Mesenchymal stem cell (in vitro differentiated cells and primary cell): Measurements from ENCODE around the gene MUC22.

Source experiments
- DNase-seq: peaks from one replicate; pipeline ENCODE4 v3.0.0-alpha.2; 2013
- H2AFZ ChIP-seq: one replicate; pipeline ENCODE4 v1.6.1; 2013; ENCODE audit warnings: low read depth, mild to moderate bottlenecking, control low read depth, inconsistent platforms, low read length, moderate library complexity
- H2AK5ac ChIP-seq: 2 replicates; pipeline ENCODE4 v1.6.1; 2013; ENCODE audit warnings: low read length, moderate library complexity, mild to moderate bottlenecking, inconsistent platforms; ENCODE audit not compliant: severe bottlenecking
- H2BK120ac ChIP-seq: one replicate; pipeline ENCODE4 v1.6.1; 2013; ENCODE audit warnings: low read depth, mild to moderate bottlenecking, inconsistent platforms, low read length, moderate library complexity
- H2BK12ac ChIP-seq, 2 experiments: one replicate each; pipeline ENCODE4 v1.6.1; 2013; ENCODE audit warnings: inconsistent platforms in 2 of 2, low read length in 2 of 2, mild to moderate bottlenecking in 2 of 2, moderate library complexity in 2 of 2, control low read depth in 1 of 2
- H2BK15ac ChIP-seq: one replicate; pipeline ENCODE4 v1.6.1; 2013; ENCODE audit warnings: mild to moderate bottlenecking, low read depth, inconsistent platforms; ENCODE audit not compliant: poor library complexity, severe bottlenecking
- H2BK5ac ChIP-seq: 2 replicates; pipeline ENCODE4 v1.6.1; 2013; ENCODE audit warnings: low read depth, mild to moderate bottlenecking, low read length, control low read depth, inconsistent platforms; ENCODE audit not compliant: poor library complexity, severe bottlenecking
- H3K14ac ChIP-seq, 2 experiments: one replicate each; pipeline ENCODE4 v1.6.1; 2013; ENCODE audit warnings: inconsistent platforms in 2 of 2, low read length in 2 of 2, control low read depth in 1 of 2, mild to moderate bottlenecking in 1 of 2, moderate library complexity in 1 of 2
- H3K18ac ChIP-seq, 2 experiments: one replicate each; pipeline ENCODE4 v1.6.1; 2013; ENCODE audit warnings: inconsistent platforms in 2 of 2, low read length in 2 of 2, control low read depth in 1 of 2, low read depth in 1 of 2, mild to moderate bottlenecking in 1 of 2
- H3K23ac ChIP-seq, 2 experiments: one replicate each; pipeline ENCODE4 v1.6.1; 2013; ENCODE audit warnings: inconsistent platforms in 2 of 2, low read length in 2 of 2, mild to moderate bottlenecking in 2 of 2, moderate library complexity in 2 of 2, control low read depth in 1 of 2
- H3K27ac ChIP-seq: 2 replicates; pipeline ENCODE4 v1.5.1; 2013; ENCODE audit warnings: mild to moderate bottlenecking, moderate library complexity, low read length, control low read depth, inconsistent platforms; ENCODE audit not compliant: poor library complexity, severe bottlenecking
- H3K27me3 ChIP-seq, 2 experiments: 2 replicates each; pipeline versions ENCODE4 v1.6.1 to v1.7.0; 2013; ENCODE audit warnings: low read length in 2 of 2, mild to moderate bottlenecking in 2 of 2, moderate library complexity in 2 of 2, control low read depth in 1 of 2, inconsistent platforms in 1 of 2; ENCODE audit not compliant: control insufficient read depth in 1 of 2, insufficient read depth in 1 of 2
- H3K36me3 ChIP-seq, 2 experiments: 2 replicates each; pipeline versions ENCODE4 v1.6.1 to v1.7.0; 2013; ENCODE audit warnings: low read length in 2 of 2, control low read depth in 1 of 2, inconsistent platforms in 1 of 2, low read depth in 1 of 2, mild to moderate bottlenecking in 1 of 2; ENCODE audit not compliant: insufficient read depth in 2 of 2, control insufficient read depth in 1 of 2
- H3K4ac ChIP-seq, 2 experiments: one replicate each; pipeline ENCODE4 v1.6.1; 2013; ENCODE audit warnings: inconsistent platforms in 2 of 2, low read length in 2 of 2, mild to moderate bottlenecking in 2 of 2, moderate library complexity in 2 of 2, control low read depth in 1 of 2, low read depth in 1 of 2
- H3K4me1 ChIP-seq: 2 replicates; pipeline ENCODE4 v1.6.1; 2013; ENCODE audit warnings: low read depth, low read length, control low read depth; ENCODE audit not compliant: control insufficient read depth, insufficient read depth
- H3K4me2 ChIP-seq: 2 replicates; pipeline ENCODE4 v1.6.1; 2013; ENCODE audit warnings: low read length, mild to moderate bottlenecking, inconsistent platforms; ENCODE audit not compliant: poor library complexity, severe bottlenecking
- H3K4me3 ChIP-seq, 2 experiments: 2 replicates each; pipeline versions ENCODE4 v1.5.1 to v1.7.0; 2013; ENCODE audit warnings: low read length in 2 of 2, mild to moderate bottlenecking in 2 of 2, control low read depth in 1 of 2, low read depth in 1 of 2; ENCODE audit not compliant: insufficient read depth in 1 of 2
- H3K79me1 ChIP-seq: replicated peaks from 2 replicates; pipeline ENCODE4 v1.6.1; 2013; ENCODE audit warnings: mild to moderate bottlenecking, control low read depth, low read length, inconsistent platforms; ENCODE audit not compliant: poor library complexity, severe bottlenecking
- H3K9ac ChIP-seq: 2 replicates; pipeline ENCODE4 v1.7.0; 2013; ENCODE audit warnings: mild to moderate bottlenecking, low read length, moderate library complexity
- H3K9me3 ChIP-seq: 2 replicates; pipeline ENCODE4 v1.7.0; 2013; ENCODE audit warnings: mild to moderate bottlenecking, low read length; ENCODE audit not compliant: control insufficient read depth
- H4K8ac ChIP-seq: one replicate; pipeline ENCODE4 v1.6.1; 2013; ENCODE audit warnings: inconsistent platforms, mild to moderate bottlenecking, low read length, moderate library complexity
- H4K91ac ChIP-seq: one replicate; pipeline ENCODE4 v1.6.1; 2013; ENCODE audit warnings: mild to moderate bottlenecking, low read length, inconsistent platforms
- WGBS: methylation state at CpG from one replicate; pipeline ENCODE4 v1.1.7; 2013; ENCODE audit warnings: mixed read lengths; 5-methylcytosine and 5-hydroxymethylcytosine counted together

MUC22 gene

DNA sequence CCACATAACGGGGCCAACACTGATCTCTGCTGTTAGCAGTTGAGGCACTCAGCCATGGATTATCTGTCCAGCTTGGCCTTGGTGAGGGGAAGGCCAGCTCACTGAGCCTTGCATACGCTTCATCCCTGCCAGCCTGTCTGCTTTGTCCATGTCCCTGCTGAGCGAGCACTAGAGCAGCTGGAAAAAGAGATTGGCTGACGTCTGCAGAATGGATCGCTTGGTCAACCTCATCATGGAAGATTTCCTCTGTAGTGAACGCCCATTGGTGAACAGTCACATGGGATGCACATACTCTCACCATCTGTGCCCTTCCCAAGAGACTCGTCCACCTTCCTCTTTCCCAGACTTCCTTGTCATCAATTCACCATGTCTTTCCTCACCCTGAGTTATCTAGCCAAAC, 26.9 kb downstream of the MUC22 start:
- 95% methylated on average over 7 of the region's 7 CpGs for WGBS
- no peak overlapping the region for H4K8ac ChIP-seq

DNA sequence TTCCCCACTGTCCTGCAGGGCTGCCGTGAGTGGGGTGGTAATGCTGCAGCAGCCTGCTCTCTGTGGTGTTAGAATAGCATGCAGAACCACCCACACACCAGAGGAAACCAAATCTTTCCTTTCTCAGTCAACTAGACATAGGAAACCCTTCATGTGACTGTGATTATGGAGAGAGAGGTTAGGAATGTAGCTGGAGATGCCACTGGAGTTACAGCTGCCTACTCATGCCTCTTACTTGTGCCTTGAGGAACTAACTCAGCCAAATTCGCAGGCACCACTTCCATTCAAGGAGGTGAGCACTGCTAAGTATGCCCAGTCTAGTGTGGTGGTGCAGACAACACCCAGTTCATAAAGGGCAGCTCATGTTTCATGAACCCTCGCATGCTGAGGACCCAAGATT, 27.4 kb downstream of the MUC22 start:
- Histone ChIP-seq H2BK120ac (no peak overlapping the region), H3K18ac (no peak overlapping the region), H3K9me3 (no peaks in the 10 kb centered on the region), H3K4me2 (no peak overlapping the region), H3K27me3 (peaks cover 0 to 3% of the 10 kb centered on the region in 2 experiments), H3K4ac (no peak overlapping the region), H3K4me1 (peaks cover 13% of the 10 kb centered on the region), H2AK5ac (peak overlapping the region; percentile 38), H2BK5ac (no peak overlapping the region), H3K36me3 (no peaks in the 10 kb centered on the region), H3K27ac (peak overlapping the region; percentile 20), H3K79me1 (no peaks in the 10 kb centered on the region), H2AFZ (no peak overlapping the region), H3K9ac (no peak overlapping the region), H4K8ac (no peak overlapping the region), H3K14ac (no peak overlapping the region), H3K4me3 (no peak overlapping the region), H4K91ac (no peak overlapping the region), H2BK12ac (peak overlapping the region in 1 of 2 experiments; percentile 31), H3K23ac (no peak overlapping the region), H2BK15ac (no peak overlapping the region)
- WGBS, result 50% methylated on average over 2 of the region's 3 CpGs
- DNase-seq, result peak; percentile 25

More for the DNA sequence above, 26.9 kb downstream of the MUC22 start:
- Histone ChIP-seq H3K4me1 (peaks cover 9% of the 10 kb centered on the region), H3K23ac (no peak overlapping the region), H2AFZ (no peak overlapping the region), H3K9me3 (no peaks in the 10 kb centered on the region), H2BK5ac (no peak overlapping the region), H2BK12ac (no peak overlapping the region), H2BK120ac (no peak overlapping the region), H3K9ac (no peak overlapping the region), H2AK5ac (no peak overlapping the region), H3K4me3 (no peak overlapping the region), H3K4me2 (no peak overlapping the region), H3K27me3 (peaks cover 0 to 5% of the 10 kb centered on the region in 2 experiments), H4K91ac (no peak overlapping the region), H3K4ac (no peak overlapping the region), H3K79me1 (no peaks in the 10 kb centered on the region), H3K27ac (peak overlapping the region; percentile 2), H3K36me3 (no peaks in the 10 kb centered on the region), H3K14ac (peak overlapping the region in 1 of 2 experiments; percentile 21), H2BK15ac (no peak overlapping the region), H3K18ac (no peak overlapping the region)
- DNase-seq, result no peak

DNA sequence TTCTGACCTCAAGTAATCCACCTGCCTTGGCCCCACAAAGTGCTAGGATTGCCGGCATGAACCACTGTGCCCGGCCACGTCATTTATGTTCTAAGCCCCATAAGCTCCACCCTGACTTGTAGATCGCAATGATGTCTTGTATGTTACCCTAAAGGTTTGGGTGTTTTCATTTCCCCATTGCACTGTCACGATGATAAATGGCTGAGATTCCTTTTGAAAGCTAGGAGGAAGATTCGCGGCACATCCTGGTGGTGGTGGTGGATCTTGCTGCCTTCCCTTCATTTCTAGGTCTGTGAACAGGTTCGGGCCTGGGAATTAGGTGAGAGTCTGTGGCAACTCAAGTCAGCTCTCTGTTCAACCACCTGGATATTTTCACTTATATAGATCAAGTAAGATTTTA, 28.3 kb downstream of the MUC22 start:
- Histone ChIP-seq H4K91ac (no peak overlapping the region), H2BK15ac (no peak overlapping the region), H3K36me3 (no peaks in the 10 kb centered on the region), H3K9me3 (no peaks in the 10 kb centered on the region), H3K4me1 (peaks cover 13% of the 10 kb centered on the region), H2AK5ac (no peak overlapping the region), H3K4ac (no peak overlapping the region), H2BK120ac (no peak overlapping the region), H2AFZ (no peak overlapping the region), H2BK12ac (no peak overlapping the region), H3K9ac (no peak overlapping the region), H3K23ac (no peak overlapping the region), H3K4me2 (no peak overlapping the region), H4K8ac (no peak overlapping the region), H3K27me3 (peaks cover 0 to 3% of the 10 kb centered on the region in 2 experiments), H3K27ac (no peak overlapping the region), H2BK5ac (no peak overlapping the region), H3K14ac (no peak overlapping the region), H3K79me1 (no peaks in the 10 kb centered on the region), H3K18ac (no peak overlapping the region), H3K4me3 (no peak overlapping the region)
- 95% methylated on average over 7 of the region's 8 CpGs for WGBS
- DNase-seq, result no peak

DNA sequence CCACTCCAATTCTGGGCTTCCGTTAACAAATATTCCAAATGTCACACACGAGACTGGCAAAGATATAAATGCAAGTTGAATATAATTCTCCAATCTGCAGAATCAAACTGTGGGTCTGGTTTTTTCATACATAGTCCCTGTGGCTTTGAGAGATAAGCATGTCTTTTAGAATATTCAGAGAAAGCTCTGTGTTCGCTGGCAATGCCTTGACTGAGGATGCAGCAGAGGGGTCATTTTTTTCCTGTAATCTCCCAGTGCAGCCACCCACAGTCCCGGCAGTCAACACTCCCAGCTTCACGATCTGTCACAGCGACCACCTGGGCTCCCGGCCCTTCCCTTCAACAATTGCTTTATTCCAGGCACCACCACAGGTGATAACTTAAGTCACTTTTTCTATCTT, 30.5 kb downstream of the MUC22 start:
- Histone ChIP-seq H2BK15ac (no peak overlapping the region), H2BK120ac (no peak overlapping the region), H3K27ac (no peak overlapping the region), H3K4ac (no peak overlapping the region), H3K14ac (no peak overlapping the region), H2BK12ac (no peak overlapping the region), H3K4me2 (no peak overlapping the region), H3K27me3 (peaks cover 0 to 17% of the 10 kb centered on the region in 2 experiments), H3K4me1 (peaks cover 13% of the 10 kb centered on the region), H3K9ac (no peak overlapping the region), H3K18ac (no peak overlapping the region), H3K79me1 (no peaks in the 10 kb centered on the region), H2AK5ac (peak overlapping the region; percentile 37), H3K4me3 (no peak overlapping the region), H4K8ac (no peak overlapping the region), H4K91ac (no peak overlapping the region), H3K23ac (no peak overlapping the region), H2AFZ (no peak overlapping the region), H2BK5ac (no peak overlapping the region), H3K9me3 (no peaks in the 10 kb centered on the region), H3K36me3 (no peaks in the 10 kb centered on the region)
- 94% methylated on average over 6 of the region's 7 CpGs for WGBS
- no peak for DNase-seq
